GM10266 (cell line): ENCODE results near the gene ELFN1.

Experiments
- DNase-seq: peaks from one replicate; pipeline ENCODE4 v3.0.0; 2012; ENCODE audit errors: extremely low spot score
- TF ChIP-seq, protein P1 (sequence below): IDR thresholded peaks from 2 replicates; pipeline ENCODE4 v1.5.1; 2012; ENCODE audit warnings: mild to moderate bottlenecking, low read depth; ENCODE audit not compliant: control insufficient read depth, insufficient read depth; ENCODE audit errors: missing control alignments

The ELFN1 gene

DNA sequence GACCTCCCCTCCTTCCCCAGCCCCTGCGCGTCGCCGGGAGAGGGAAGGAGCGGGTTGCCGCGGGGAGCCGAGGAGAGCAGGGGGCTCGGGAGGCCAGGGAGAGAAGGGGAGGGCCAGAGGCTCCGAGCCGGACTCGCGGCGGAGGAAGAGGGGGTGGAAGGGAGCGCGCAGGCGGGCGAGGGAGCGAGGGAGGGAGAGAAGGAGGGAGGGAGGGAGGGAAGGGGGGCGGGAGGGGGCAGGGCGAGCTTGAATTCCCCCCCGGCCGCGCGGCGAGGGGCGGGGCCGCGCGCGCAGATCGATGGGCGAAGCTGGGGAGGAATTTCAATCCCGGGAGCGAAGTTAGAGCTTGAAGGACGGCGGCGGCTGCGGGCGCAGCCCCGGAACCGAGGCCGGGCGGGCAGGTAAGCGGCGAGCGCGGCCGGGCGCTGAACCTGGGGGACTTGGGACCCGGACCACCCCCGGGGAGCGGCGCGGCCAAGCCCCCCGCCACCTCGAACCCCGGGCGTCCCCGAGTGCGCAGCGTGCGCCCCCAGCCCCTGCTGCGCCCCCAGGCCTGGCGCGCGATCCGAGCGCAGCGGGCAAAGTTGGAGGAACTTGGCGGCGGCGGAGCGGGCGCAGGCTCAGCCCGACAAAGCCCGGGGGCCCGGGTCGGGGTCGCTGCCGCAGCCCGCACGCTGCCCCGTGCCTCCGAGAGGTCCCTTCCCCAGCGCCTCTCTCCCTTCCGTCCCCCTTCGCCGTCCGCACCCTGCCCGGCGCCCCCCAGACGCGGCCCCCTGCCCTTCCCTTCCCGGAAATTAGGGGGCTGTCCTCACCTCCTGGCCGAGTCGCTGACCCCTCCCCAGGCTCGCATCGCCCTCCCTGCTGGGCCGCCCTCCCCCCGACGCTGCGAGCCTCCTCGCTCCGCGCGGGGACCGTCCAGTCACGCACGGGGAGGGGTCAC, at the start of gene ELFN1:
Gene ELFN1, plus strand, starts transcription at position 324 of the 940 bp plus-strand sequence. CDS start 74,320 bp downstream, outside the sequence.
- no peak for DNase-seq
- TF ChIP-seq, protein P1, sequence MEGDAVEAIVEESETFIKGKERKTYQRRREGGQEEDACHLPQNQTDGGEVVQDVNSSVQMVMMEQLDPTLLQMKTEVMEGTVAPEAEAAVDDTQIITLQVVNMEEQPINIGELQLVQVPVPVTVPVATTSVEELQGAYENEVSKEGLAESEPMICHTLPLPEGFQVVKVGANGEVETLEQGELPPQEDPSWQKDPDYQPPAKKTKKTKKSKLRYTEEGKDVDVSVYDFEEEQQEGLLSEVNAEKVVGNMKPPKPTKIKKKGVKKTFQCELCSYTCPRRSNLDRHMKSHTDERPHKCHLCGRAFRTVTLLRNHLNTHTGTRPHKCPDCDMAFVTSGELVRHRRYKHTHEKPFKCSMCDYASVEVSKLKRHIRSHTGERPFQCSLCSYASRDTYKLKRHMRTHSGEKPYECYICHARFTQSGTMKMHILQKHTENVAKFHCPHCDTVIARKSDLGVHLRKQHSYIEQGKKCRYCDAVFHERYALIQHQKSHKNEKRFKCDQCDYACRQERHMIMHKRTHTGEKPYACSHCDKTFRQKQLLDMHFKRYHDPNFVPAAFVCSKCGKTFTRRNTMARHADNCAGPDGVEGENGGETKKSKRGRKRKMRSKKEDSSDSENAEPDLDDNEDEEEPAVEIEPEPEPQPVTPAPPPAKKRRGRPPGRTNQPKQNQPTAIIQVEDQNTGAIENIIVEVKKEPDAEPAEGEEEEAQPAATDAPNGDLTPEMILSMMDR: no peak

DNA sequence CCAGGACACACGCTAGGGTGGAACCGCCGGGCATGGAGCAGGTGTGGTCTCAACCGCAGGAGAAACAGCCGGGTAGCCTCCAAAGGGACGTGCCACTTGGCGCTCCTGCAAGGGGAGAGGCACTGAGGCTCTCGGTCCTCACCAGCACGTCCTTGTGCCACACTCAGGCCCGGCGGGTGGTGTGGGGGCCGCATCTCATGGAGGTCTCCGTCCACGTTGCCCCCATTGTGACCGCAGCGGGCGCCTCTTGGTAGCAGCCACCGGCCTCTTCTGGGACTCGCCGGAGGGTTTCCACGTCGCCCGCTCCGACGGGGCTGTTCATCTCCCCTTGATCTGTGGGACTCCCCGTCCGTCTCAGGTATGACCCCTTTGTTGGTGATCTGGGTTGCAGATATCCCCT, 49.2 kb upstream of the ELFN1 start:
- TF ChIP-seq, protein P1: no peak

DNA sequence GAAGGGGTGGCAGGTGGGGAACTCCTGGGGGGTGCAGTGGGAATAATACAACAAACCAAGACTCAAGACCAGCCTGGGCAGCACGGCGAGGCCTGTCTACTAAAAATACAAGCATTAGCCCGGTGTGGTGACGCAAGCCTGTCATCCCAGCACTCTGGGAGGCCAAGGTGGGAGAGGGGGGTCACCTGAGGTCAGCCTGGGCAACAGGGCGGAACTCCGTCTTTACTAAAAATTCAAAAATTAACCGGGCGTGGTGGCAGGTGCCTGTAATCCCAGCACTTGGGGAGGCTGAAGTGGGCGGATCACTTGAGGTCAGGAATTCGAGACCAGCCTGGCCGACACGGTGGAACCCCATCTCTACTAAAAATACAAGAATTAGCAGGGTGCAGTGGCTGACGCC, 48.4 kb upstream of the ELFN1 start:
- TF ChIP-seq, protein P1: no peak
- DNase-seq: no peak

More for the DNA sequence above, 49.2 kb upstream of the ELFN1 start:
- DNase-seq: no peak

DNA sequence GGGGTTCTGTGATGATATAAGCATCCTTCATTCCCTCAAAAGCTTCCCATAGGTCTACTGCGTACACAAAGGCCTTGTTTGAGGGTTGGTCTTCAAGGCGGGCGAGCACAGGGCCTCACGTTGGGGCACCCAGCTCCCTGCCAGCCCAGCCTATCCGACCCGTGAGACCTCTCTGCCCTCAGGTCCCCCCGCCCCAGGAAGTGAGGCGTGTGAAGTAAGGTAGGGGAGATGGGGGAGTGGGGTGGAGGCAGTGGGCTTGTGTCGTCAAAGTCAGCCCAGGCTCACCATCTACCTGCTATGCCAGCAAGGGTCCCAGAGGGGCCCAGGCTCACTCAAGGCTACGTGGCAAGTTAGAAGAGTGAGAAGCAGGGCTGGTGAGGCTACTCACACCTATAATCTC, 47.6 kb upstream of the ELFN1 start:
- no peak for DNase-seq
- TF ChIP-seq, protein P1: no peak

DNA sequence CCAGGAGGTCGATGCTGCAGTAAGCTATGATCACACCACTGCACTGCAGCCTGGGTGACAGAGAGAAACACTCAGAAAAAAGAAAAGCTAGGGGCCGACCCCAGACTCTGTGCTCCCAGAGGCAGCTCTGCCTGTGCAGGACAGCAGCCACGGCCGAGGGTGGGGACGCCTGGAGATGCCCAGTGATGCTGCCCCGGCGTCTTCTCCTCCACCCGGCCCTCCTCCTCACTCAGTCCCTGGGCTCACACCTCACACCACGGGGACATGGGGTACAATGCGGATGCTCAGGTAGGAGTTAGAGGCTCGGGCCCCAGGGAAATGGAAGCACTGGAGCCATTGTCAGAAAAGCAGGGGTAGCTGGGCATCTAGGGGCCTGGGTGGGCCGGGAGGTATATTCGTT, 46.3 kb upstream of the ELFN1 start:
- no peak for DNase-seq
- TF ChIP-seq, protein P1: no peak

DNA sequence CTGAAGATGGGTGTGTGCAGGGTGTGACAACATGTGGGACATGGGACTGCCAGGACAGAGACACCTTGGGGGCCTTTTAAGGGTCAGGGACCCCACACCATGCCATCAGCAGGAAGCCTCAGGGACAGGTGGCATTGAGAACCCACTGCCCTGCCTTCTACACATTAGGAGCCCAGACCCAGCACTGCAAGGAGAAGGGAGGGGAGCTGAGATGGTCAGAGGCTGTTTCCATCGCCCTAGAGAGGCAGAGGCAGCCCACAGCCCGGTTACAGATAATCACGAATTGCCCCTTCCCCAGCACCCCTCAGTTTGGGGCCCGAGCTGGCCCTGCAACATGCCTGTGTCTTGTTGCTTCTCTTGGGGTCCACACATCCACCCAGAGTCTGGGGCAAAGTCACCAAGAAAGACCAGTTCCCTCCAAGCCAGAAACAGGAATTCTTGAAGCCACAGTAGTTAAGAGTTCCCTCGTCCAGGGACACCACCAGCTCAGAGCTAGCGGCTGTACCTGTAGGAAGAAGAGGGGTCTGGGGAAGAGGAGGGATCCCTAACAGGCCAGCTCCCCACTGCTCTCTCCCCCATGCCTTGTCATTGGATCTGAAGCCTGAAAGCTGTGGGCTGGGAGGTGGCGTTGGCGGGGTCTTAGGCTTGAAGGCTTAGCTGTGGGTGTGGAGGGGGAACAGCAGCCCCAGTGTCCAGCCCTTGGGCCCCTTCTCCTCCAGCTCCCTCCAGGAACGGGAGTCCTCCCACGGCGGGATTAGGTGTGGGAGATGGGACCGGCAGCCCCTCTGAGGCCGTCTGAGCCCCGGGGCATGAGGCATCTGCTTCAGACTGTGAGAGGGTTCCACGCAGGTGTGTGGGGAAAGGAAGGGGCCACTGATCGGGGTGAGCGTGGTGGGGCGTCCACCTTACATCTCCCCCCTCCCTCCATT, 44.8 kb upstream of the ELFN1 start:
- no peak for DNase-seq
- TF ChIP-seq, protein P1: no peak
